22Rv1 (cell line): Measurements from ENCODE around the gene ARHGAP26.

Source experiments
- CTCF ChIP-seq: fragments of 450-650 bp; IDR thresholded peaks from 2 replicates; pipeline ENCODE4 v1.5.1; 2017; ENCODE audit warnings: mild to moderate bottlenecking
- ZFX ChIP-seq: fragments of 450-650 bp; IDR thresholded peaks from 2 replicates; pipeline ENCODE4 v1.6.1; 2017; ENCODE audit warnings: antibody characterized with exemption, borderline replicate concordance

- TF ChIP-seq CTCF (no peak), ZFX (no peak)
Measured at GRCh38 chr5:143116814-143117213, 346.6 kb downstream of the ARHGAP26 start.
